GM20000 (cell line): ENCODE measurements around the gene APC2.

ENCODE experiments used
- DNase-seq: peaks from one replicate; pipeline ENCODE4 v3.0.0; 2012; ENCODE audit warnings: low spot score
- TF ChIP-seq, protein P1 (sequence below): IDR thresholded peaks from 2 replicates; pipeline ENCODE4 v1.5.1; 2012; ENCODE audit warnings: mild to moderate bottlenecking, control low read depth; ENCODE audit errors: extremely low read depth, missing control alignments

APC2 gene

DNA sequence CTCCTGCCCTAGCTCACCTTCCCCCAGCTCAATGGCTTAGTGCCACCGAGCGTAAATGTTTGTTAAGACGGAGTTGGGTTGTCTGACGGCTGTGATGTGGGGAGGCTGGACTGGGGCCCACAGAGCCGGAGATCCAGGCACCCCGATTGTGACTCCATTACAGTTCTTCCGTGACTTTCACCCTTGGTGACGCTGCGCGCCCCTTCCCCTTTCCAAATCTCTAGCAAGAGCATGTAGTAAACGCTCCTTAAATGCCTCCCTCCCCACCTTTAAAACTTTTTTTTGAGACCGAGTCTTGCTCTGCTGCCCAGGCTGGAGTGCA is 41.9 kb downstream of the APC2 start:
- no peak for DNase-seq
- TF ChIP-seq, protein P1, sequence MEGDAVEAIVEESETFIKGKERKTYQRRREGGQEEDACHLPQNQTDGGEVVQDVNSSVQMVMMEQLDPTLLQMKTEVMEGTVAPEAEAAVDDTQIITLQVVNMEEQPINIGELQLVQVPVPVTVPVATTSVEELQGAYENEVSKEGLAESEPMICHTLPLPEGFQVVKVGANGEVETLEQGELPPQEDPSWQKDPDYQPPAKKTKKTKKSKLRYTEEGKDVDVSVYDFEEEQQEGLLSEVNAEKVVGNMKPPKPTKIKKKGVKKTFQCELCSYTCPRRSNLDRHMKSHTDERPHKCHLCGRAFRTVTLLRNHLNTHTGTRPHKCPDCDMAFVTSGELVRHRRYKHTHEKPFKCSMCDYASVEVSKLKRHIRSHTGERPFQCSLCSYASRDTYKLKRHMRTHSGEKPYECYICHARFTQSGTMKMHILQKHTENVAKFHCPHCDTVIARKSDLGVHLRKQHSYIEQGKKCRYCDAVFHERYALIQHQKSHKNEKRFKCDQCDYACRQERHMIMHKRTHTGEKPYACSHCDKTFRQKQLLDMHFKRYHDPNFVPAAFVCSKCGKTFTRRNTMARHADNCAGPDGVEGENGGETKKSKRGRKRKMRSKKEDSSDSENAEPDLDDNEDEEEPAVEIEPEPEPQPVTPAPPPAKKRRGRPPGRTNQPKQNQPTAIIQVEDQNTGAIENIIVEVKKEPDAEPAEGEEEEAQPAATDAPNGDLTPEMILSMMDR: no peak

DNA sequence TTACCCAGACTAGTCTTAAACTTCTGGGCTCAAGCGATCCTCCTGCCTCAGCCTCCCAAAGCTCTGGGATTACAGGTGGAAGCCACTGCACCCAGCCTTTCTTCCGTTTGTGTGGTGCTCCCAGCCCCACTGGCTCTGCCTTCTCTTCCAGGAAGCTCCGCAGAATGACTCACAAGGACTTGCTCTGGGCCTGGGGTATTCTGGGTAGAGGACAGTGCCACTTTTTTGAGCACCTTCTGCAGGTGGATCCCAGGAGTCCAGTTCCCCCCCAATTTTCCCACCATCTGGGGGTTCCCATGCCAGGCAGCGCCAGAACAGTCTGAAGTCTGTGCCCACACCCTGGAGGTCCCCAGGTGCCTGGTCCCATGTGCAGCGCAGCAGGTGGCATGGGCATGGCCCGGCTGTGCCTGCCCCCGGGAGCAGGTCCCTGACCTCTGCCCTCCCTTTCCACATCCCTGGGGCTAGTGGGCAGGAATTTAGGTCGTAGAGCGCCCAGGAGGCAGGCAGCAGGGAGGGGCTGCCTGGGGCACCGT is 42.6 kb downstream of the APC2 start:
- no peak for DNase-seq
- TF ChIP-seq, protein P1: no peak

DNA sequence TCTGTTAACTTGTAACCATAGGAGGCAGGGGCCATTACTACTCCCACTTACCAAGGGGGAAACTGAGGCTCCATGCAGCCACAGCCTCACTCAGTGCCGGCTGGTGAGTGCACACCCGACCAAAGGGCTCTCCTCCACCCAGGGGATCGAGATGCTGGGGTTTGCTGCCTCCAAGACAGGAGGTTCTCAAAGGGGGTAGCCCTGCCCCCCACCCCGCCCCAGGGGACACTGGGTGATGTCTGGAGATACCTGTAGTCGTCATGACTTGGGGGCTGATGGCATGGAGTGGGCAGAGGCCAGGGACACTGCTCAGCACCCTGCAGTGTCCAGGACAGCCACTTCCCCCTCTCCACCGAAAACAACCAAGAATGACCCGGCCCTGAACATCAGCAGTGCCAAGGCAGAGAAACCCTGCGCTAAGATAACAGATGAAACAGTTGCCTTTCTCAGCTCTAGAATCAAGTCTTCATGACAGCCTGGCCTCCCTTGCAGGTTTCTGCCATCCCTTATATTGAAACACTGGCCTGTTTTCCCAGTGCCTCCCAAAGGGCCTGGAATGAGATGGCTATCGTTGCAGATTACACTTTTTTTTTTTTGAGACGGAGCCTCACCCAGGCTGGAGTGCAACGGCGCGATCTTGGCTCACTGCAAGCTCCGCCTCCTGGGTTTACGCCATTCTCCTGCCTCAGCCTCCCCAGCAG is 44.3 kb downstream of the APC2 start:
- TF ChIP-seq, protein P1: no peak
- no peak for DNase-seq

- TF ChIP-seq, protein P1: no peak
- DNase-seq: no peak
These were observed 45.3 kb downstream of the APC2 start for GRCh38 chr19:1495051-1495798.

- DNase-seq: no peak
- TF ChIP-seq, protein P1: no peak
These were observed 46.1 kb downstream of the APC2 start for GRCh38 chr19:1495799-1496713.

- TF ChIP-seq, protein P1: no peak
- no peak for DNase-seq
These were observed 47.0 kb downstream of the APC2 start for GRCh38 chr19:1496714-1497577.
